SK-N-SH treated with all-trans-retinoic acid at 6 μM for 48 hours (cell line): Measurements from ENCODE around the gene CDKN1A.

ENCODE experiments used
- ATAC-seq: fragments of 200-7000 bp; cut with Tn5 transposase; 3 replicates; pipeline ENCODE4 v1.9.1; 2020; ENCODE audit warnings: mild to moderate bottlenecking, moderate library complexity
- ARNTL ChIP-seq: fragments of 450-650 bp; formaldehyde crosslinking; IDR thresholded peaks from 2 replicates; pipeline ENCODE4 v1.5.0; 2020; ENCODE audit warnings: low read depth, mild to moderate bottlenecking, moderate library complexity, borderline replicate concordance
- BACH2 ChIP-seq: fragments of 250-450 bp; sonication (Bioruptor Pico); IDR thresholded peaks from 2 replicates; pipeline ENCODE4 v1.9.0; 2021; ENCODE audit warnings: mild to moderate bottlenecking, borderline replicate concordance
- CREB5 ChIP-seq: fragments of 250-450 bp; sonication (Bioruptor Pico); IDR thresholded peaks from 2 replicates; pipeline ENCODE4 v1.5.1; 2020; ENCODE audit warnings: low read depth, mild to moderate bottlenecking, moderate library complexity
- CSDC2 ChIP-seq: fragments of 250-450 bp; sonication (Bioruptor Pico); IDR thresholded peaks from 2 replicates; pipeline ENCODE4 v1.5.0; 2020; ENCODE audit warnings: mild to moderate bottlenecking, moderate library complexity
- CSRNP3 ChIP-seq: fragments of 250-450 bp; sonication (Bioruptor Pico); IDR thresholded peaks from 2 replicates; pipeline ENCODE4 v1.5.1; 2021; ENCODE audit warnings: mild to moderate bottlenecking, moderate library complexity
- ESRRG ChIP-seq: fragments of 250-450 bp; sonication (Bioruptor Pico); IDR thresholded peaks from 2 replicates; pipeline ENCODE4 v1.6.1; 2021; ENCODE audit warnings: mild to moderate bottlenecking
- GLIS3 ChIP-seq: fragments of 250-450 bp; sonication (Bioruptor Pico); IDR thresholded peaks from 2 replicates; pipeline ENCODE4 v1.5.0; 2020; ENCODE audit warnings: mild to moderate bottlenecking, moderate library complexity
- ISL1 ChIP-seq: fragments of 250-450 bp; sonication (Bioruptor Pico); IDR thresholded peaks from 2 replicates; pipeline ENCODE4 v2.1.2; 2022; ENCODE audit warnings: mild to moderate bottlenecking, moderate library complexity
- OSR1 ChIP-seq: fragments of 250-450 bp; sonication (Bioruptor Pico); IDR thresholded peaks from 2 replicates; pipeline ENCODE4 v1.8.0; 2022; ENCODE audit warnings: moderate library complexity, mild to moderate bottlenecking, inconsistent platforms
- PATZ1 ChIP-seq: fragments of 250-450 bp; sonication (Bioruptor Pico); IDR thresholded peaks from 2 replicates; pipeline ENCODE4 v1.8.0; 2020; ENCODE audit warnings: mild to moderate bottlenecking, moderate library complexity, borderline replicate concordance
- POU6F1 ChIP-seq: fragments of 250-450 bp; sonication (Bioruptor Pico); IDR thresholded peaks from 2 replicates; pipeline ENCODE4 v1.8.0; 2021; ENCODE audit warnings: low read depth, mild to moderate bottlenecking, moderate library complexity, borderline replicate concordance
- PPARA ChIP-seq: fragments of 250-450 bp; sonication (Bioruptor Pico); IDR thresholded peaks from 2 replicates; pipeline ENCODE4 v1.5.0; 2020; ENCODE audit warnings: mild to moderate bottlenecking, borderline replicate concordance
- RARB ChIP-seq: fragments of 250-450 bp; sonication (Bioruptor Pico); IDR thresholded peaks from 2 replicates; pipeline ENCODE4 v1.8.0; 2021; ENCODE audit warnings: mild to moderate bottlenecking, moderate library complexity
- SNAI2 ChIP-seq: fragments of 250-450 bp; sonication (Bioruptor Pico); IDR thresholded peaks from 2 replicates; pipeline ENCODE4 v1.5.0; 2020; ENCODE audit warnings: mild to moderate bottlenecking, moderate library complexity
- TCF4 ChIP-seq: fragments of 250-450 bp; sonication (Bioruptor Pico); IDR thresholded peaks from 2 replicates; pipeline ENCODE4 v1.8.0; 2021; ENCODE audit warnings: mild to moderate bottlenecking, moderate library complexity, borderline replicate concordance
- TOX ChIP-seq: fragments of 250-450 bp; sonication (Bioruptor Pico); IDR thresholded peaks from 2 replicates; pipeline ENCODE4 v1.8.0; 2021; ENCODE audit warnings: mild to moderate bottlenecking, moderate library complexity, borderline replicate concordance
- TSHZ2 ChIP-seq: fragments of 250-450 bp; sonication (Bioruptor Pico); IDR thresholded peaks from 2 replicates; pipeline ENCODE4 v1.5.0; 2020; ENCODE audit warnings: mild to moderate bottlenecking, moderate library complexity
- ZC3H10 ChIP-seq: fragments of 250-450 bp; sonication (Bioruptor Pico); IDR thresholded peaks from 2 replicates; pipeline ENCODE4 v1.5.1; 2021; ENCODE audit warnings: mild to moderate bottlenecking, moderate library complexity
- ZFP3 ChIP-seq: fragments of 250-450 bp; sonication (Bioruptor Pico); IDR thresholded peaks from 2 replicates; pipeline ENCODE4 v1.5.0; 2020; ENCODE audit warnings: mild to moderate bottlenecking, moderate library complexity
- ZFP30 ChIP-seq: fragments of 450-650 bp; formaldehyde crosslinking; IDR thresholded peaks from 2 replicates; pipeline ENCODE4 v1.5.0; 2022; ENCODE audit warnings: mild to moderate bottlenecking, moderate library complexity
- ZNF565 ChIP-seq: fragments of 450-650 bp; formaldehyde crosslinking; conservative IDR thresholded peaks from 2 replicates; pipeline ENCODE4 v1.5.0; 2020; ENCODE audit warnings: low read depth, mild to moderate bottlenecking, moderate library complexity

The CDKN1A gene

GRCh38 chr6:36669002-36669401 lies 9.5 kb upstream of the CDKN1A start:
- TF ChIP-seq CSDC2, result no peak
- TF ChIP-seq SNAI2 (CRISPR knock-in tag), result no peak
- TF ChIP-seq PATZ1 (CRISPR knock-in tag), result no peak
- no peak for TF ChIP-seq PPARA
- TF ChIP-seq OSR1 (CRISPR knock-in tag), result no peak
- ATAC-seq, result no peak

- no peak for TF ChIP-seq CSRNP3
- no peak for TF ChIP-seq ESRRG (CRISPR knock-in tag)
- no peak for TF ChIP-seq TSHZ2 (CRISPR knock-in tag)
- TF ChIP-seq PPARA, result no peak
- no peak for TF ChIP-seq ARNTL (CRISPR knock-in tag)
- no peak for TF ChIP-seq ZNF565 (CRISPR knock-in tag)
- no peak for ATAC-seq
Measured at GRCh38 chr6:36670271-36670670, 8.2 kb upstream of the CDKN1A start.

- no peak for ATAC-seq
Measured at GRCh38 chr6:36671687-36672375, 6.7 kb upstream of the CDKN1A start.

More at GRCh38 chr6:36671687-36672375, 6.7 kb upstream of the CDKN1A start:
- TF ChIP-seq BACH2 (CRISPR knock-in tag) (no peak), PATZ1 (CRISPR knock-in tag) (no peak), ARNTL (CRISPR knock-in tag) (no peak), GLIS3 (no peak), ZFP30 (CRISPR knock-in tag) (no peak), ZNF565 (CRISPR knock-in tag) (no peak), RARB (CRISPR knock-in tag) (no peak), POU6F1 (CRISPR knock-in tag) (no peak), TCF4 (CRISPR knock-in tag) (no peak), TSHZ2 (CRISPR knock-in tag) (no peak), OSR1 (CRISPR knock-in tag) (no peak), PPARA (no peak), CSRNP3 (no peak), CREB5 (no peak), ZC3H10 (no peak), ZFP3 (CRISPR knock-in tag) (no peak), TOX (CRISPR knock-in tag) (no peak), CSDC2 (no peak), SNAI2 (CRISPR knock-in tag) (no peak), ISL1 (CRISPR knock-in tag) (no peak)
